WTC11 (cell line): ENCODE data around the gene PLPP1. TPM values are rescaled to one million over a fixed set of nuclear protein-coding genes. Genes with fewer than 3 reads are reported as not detected.

Experiments
- ATAC-seq: fragments of 200-7000 bp; cut with Tn5 transposase; 2 replicates; pipeline ENCODE4 v1.10.0; 2021; ENCODE audit warnings: mild to moderate bottlenecking, moderate library complexity
- Bru-seq: library from RNA; stranded (reverse); fragments of 400-500 nt; gene quantifications from one replicate; lab custom pipeline; 2021; lab: Mats Ljungman, UMichigan
- CTCF ChIA-PET: fragments of 300-600 bp; sonication (Branson Sonifier 250); formaldehyde crosslinking; loops from one replicate; lab custom pipeline; 2021; ENCODE audit warnings: antibody characterized with exemption; lab: Charles Lee
- POLR2A ChIA-PET: fragments of 350-600 bp; sonication (Branson Sonifier 250); formaldehyde crosslinking; loops from one replicate; lab custom pipeline; 2021; ENCODE audit warnings: antibody characterized with exemption; lab: Charles Lee
- DNase-seq: peaks from one replicate; pipeline ENCODE4 v3.0.0; 2021; ENCODE audit warnings: low spot score
- H3K27ac Mint-ChIP-seq: 2 replicates; pipeline ENCODE4 v1.8.0; 2021; ENCODE audit warnings: mixed read lengths
- H3K27me3 Mint-ChIP-seq: 2 replicates; pipeline ENCODE4 v1.8.0; 2021; ENCODE audit warnings: low read depth, mild to moderate bottlenecking, moderate library complexity, mixed read lengths
- H3K36me3 Mint-ChIP-seq: 2 replicates; pipeline ENCODE4 v1.8.0; 2021; ENCODE audit warnings: mixed read lengths
- H3K4me1 Mint-ChIP-seq: 2 replicates; pipeline ENCODE4 v1.8.0; 2022; ENCODE audit warnings: mixed read lengths
- H3K4me3 Mint-ChIP-seq: 2 replicates; pipeline ENCODE4 v1.8.0; 2021; ENCODE audit warnings: mild to moderate bottlenecking, moderate library complexity, mixed read lengths
- H3K9me3 Mint-ChIP-seq: 2 replicates; pipeline ENCODE4 v1.8.0; 2021; ENCODE audit warnings: mixed read lengths
- E2F4 ChIP-seq: sonication (generic); formaldehyde crosslinking; IDR thresholded peaks from 2 replicates; pipeline ENCODE4 v1.8.1; 2022; ENCODE audit warnings: low read depth, mild to moderate bottlenecking, moderate library complexity, missing genetic modification reagents, borderline replicate concordance
- ETV6 ChIP-seq: sonication (generic); formaldehyde crosslinking; IDR thresholded peaks from 2 replicates; pipeline ENCODE4 v1.8.1; 2022; ENCODE audit warnings: mild to moderate bottlenecking, missing genetic modification reagents
- GRHL2 ChIP-seq: fragments of 250-450 bp; sonication (Bioruptor Pico); IDR thresholded peaks from 2 replicates; pipeline ENCODE4 v1.8.0; 2022; ENCODE audit warnings: mild to moderate bottlenecking, moderate library complexity; ENCODE audit not compliant: insufficient replicate concordance, severe bottlenecking
- IRF2 ChIP-seq: sonication (generic); formaldehyde crosslinking; IDR thresholded peaks from 2 replicates; pipeline ENCODE4 v1.8.0; 2022; ENCODE audit warnings: low read depth, missing genetic modification reagents, borderline replicate concordance
- JAZF1 ChIP-seq: fragments of 250-450 bp; sonication (Bioruptor Pico); IDR thresholded peaks from 2 replicates; pipeline ENCODE4 v1.9.0; 2021; ENCODE audit warnings: moderate library complexity, mild to moderate bottlenecking, inconsistent platforms
- MXD4 ChIP-seq: fragments of 250-450 bp; sonication (Bioruptor Pico); IDR thresholded peaks from 2 replicates; pipeline ENCODE4 v1.8.0; 2021; ENCODE audit warnings: mild to moderate bottlenecking, moderate library complexity, borderline replicate concordance
- NFYB ChIP-seq: sonication (generic); formaldehyde crosslinking; conservative IDR thresholded peaks from 2 replicates; pipeline ENCODE4 v1.8.0; 2022; ENCODE audit warnings: low read depth, missing genetic modification reagents
- NR3C1 ChIP-seq: sonication (generic); formaldehyde crosslinking; conservative IDR thresholded peaks from 2 replicates; pipeline ENCODE4 v1.8.1; 2023; ENCODE audit warnings: low read depth, mild to moderate bottlenecking, missing genetic modification reagents
- OVOL2 ChIP-seq: fragments of 250-450 bp; sonication (Bioruptor Pico); IDR thresholded peaks from 2 replicates; pipeline ENCODE4 v1.9.0; 2021; ENCODE audit warnings: mild to moderate bottlenecking, borderline replicate concordance
- RORB ChIP-seq: fragments of 250-450 bp; sonication (Bioruptor Pico); IDR thresholded peaks from 2 replicates; pipeline ENCODE4 v1.9.0; 2021; ENCODE audit warnings: mild to moderate bottlenecking
- SP1 ChIP-seq: sonication (generic); formaldehyde crosslinking; conservative IDR thresholded peaks from 2 replicates; pipeline ENCODE4 v1.8.1; 2022; ENCODE audit warnings: missing genetic modification reagents
- TEAD1 ChIP-seq: sonication (generic); formaldehyde crosslinking; IDR thresholded peaks from 2 replicates; pipeline ENCODE4 v1.8.0; 2022; ENCODE audit warnings: mild to moderate bottlenecking, missing genetic modification reagents
- TEAD4 ChIP-seq: sonication (generic); formaldehyde crosslinking; IDR thresholded peaks from 2 replicates; pipeline ENCODE4 v1.8.0; 2022; ENCODE audit warnings: mild to moderate bottlenecking, missing genetic modification reagents
- USF2 ChIP-seq: sonication (generic); formaldehyde crosslinking; IDR thresholded peaks from 2 replicates; pipeline ENCODE4 v1.8.1; 2023; ENCODE audit warnings: mild to moderate bottlenecking, missing genetic modification reagents, moderate library complexity
- ZNF138 ChIP-seq: sonication (generic); formaldehyde crosslinking; conservative IDR thresholded peaks from 2 replicates; pipeline ENCODE4 v1.8.1; 2022; ENCODE audit warnings: mild to moderate bottlenecking, moderate library complexity, missing genetic modification reagents
- ZNF219 ChIP-seq: sonication (generic); formaldehyde crosslinking; IDR thresholded peaks from 2 replicates; pipeline ENCODE4 v1.8.0; 2023; ENCODE audit warnings: missing genetic modification reagents, mild to moderate bottlenecking, borderline replicate concordance
- ZNF317 ChIP-seq: sonication (generic); formaldehyde crosslinking; IDR thresholded peaks from 2 replicates; pipeline ENCODE4 v1.8.1; 2023; ENCODE audit warnings: low read depth, mild to moderate bottlenecking, moderate library complexity, missing genetic modification reagents, borderline replicate concordance
- ZNF396 ChIP-seq: fragments of 250-450 bp; sonication (Bioruptor Pico); IDR thresholded peaks from 2 replicates; pipeline ENCODE4 v1.8.0; 2021; ENCODE audit warnings: mild to moderate bottlenecking, moderate library complexity, borderline replicate concordance
- ZNF423 ChIP-seq: fragments of 250-450 bp; sonication (Bioruptor Pico); IDR thresholded peaks from 2 replicates; pipeline ENCODE4 v2.1.2; 2022; ENCODE audit warnings: mild to moderate bottlenecking, moderate library complexity
- ZNF512 ChIP-seq: sonication (generic); formaldehyde crosslinking; IDR thresholded peaks from 2 replicates; pipeline ENCODE4 v1.8.1; 2022; ENCODE audit warnings: missing genetic modification reagents, borderline replicate concordance
- long read RNA-seq, 3 experiments: library from RNA in 1 of 3; library from capped mRNA in 1 of 3; library from polyadenylated mRNA in 1 of 3; unstranded in 2 of 3; stranded (forward) in 1 of 3; transcript quantifications; one replicate each; pipeline ENCODE4 v2.0.0, GENCODE V29; 2021
- total RNA-seq: library from RNA; stranded (reverse); gene quantifications from 3 replicates; pipeline ENCODE4 v1.2.3, GENCODE V29; 2021
- TF ChIP-seq, protein P1 (sequence below): sonication (generic); formaldehyde crosslinking; IDR thresholded peaks from 2 replicates; pipeline ENCODE4 v1.8.0; 2022; ENCODE audit warnings: mild to moderate bottlenecking, missing genetic modification reagents
- TF ChIP-seq, protein P2 (sequence below): sonication (generic); formaldehyde crosslinking; IDR thresholded peaks from 2 replicates; pipeline ENCODE4 v1.8.1; 2023; ENCODE audit warnings: mild to moderate bottlenecking, missing genetic modification reagents
- TF ChIP-seq, protein P3 (sequence below): sonication (generic); formaldehyde crosslinking; IDR thresholded peaks from 2 replicates; pipeline ENCODE4 v1.8.1; 2023; ENCODE audit warnings: mild to moderate bottlenecking, missing genetic modification reagents, moderate library complexity

Gene PLPP1
- total RNA-seq, result 38.2 to 43.2 TPM (median 40.9 TPM) in 3 replicates
- Bru-seq, nascent RNA, result percentile 87 among the genes with signal in this experiment
- long read RNA-seq, experiment 1, transcript PLPP1-202 (6 exons, 1,597 nt), result major isoform, 71 of 120 reads
- long read RNA-seq, experiment 1, transcript PLPP1-201 (6 exons, 1,550 nt), result minor isoform, 7 of 120 reads
- long read RNA-seq, experiment 1, partial matches to known transcripts, result 3 of 120 reads
- long read RNA-seq, experiment 1, other reads (novel, unspliced or antisense), result 39 of 120 reads
- long read RNA-seq, experiment 2, transcript PLPP1-202 (6 exons, 1,597 nt), result major isoform, 32 of 51 reads
- long read RNA-seq, experiment 2, partial matches to known transcripts, result 4 of 51 reads
- long read RNA-seq, experiment 2, other reads (novel, unspliced or antisense), result 14 of 51 reads
- long read RNA-seq, experiment 3, transcript PLPP1-202 (6 exons, 1,597 nt), result major isoform, 5 of 12 reads
- long read RNA-seq, experiment 3, partial matches to known transcripts, result 0 of 12 reads
- long read RNA-seq, experiment 3, other reads (novel, unspliced or antisense), result 6 of 12 reads

DNA sequence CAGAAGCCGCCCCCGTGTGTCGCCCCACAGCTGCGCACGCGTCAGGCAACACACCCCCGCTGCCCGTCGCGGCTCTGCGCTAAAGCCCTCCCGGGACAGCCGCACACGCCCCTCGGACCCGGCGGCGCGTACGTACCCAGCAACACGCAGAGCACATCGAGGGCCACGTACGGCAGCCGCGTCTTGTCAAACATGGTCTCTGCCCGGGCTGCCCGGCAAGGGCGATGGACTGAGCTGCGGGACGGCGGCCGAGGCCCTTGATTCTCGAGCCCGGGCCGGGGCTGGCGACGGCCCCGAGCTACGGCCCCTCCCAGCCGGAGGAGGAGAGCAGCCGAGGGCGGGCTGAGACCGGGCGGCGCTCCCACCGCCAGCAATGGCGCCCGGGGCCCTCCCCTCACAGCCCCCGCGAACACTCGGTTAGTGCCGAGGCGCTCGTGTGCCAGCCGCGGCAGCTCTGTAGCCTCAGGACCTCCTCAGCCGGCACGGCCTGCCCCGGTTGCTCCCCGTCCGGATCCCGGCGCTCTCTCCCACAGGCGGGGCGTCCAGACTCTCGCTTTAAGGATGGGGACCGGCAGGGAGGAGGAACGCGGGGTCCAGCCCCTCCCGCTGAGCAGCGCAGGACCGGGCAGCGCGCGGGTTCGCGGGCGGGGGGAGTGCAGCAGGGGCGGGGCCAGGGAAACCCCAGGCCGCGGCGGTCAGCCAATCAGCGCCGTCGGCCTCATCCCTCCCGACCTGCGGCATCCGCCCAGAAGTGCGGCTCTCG lies at the start of gene PLPP1:
PLPP1 (minus strand) TSS at position 529 of the 763 bp plus-strand sequence; CDS start at position 194, 335 bp downstream.
- Mint-ChIP-seq H3K9me3 (no peaks in the 10 kb centered on the region), H3K4me3 (peak within 1 kb of the TSS; percentile 86), H3K4me1 (peaks cover 60% of the 10 kb centered on the region), H3K27ac (peak within 1 kb of the TSS; percentile 98), H3K27me3 (no peaks in the 10 kb centered on the region), H3K36me3 (peaks cover 4% of the 10 kb centered on the region; the same call in 1 of the 2 replicates)
- CTCF ChIA-PET, result interaction anchor here (1.1 to 1.5 kb wide), 2 partner anchors 96 to 157 kb away, joined by 3 to 4 read pairs; no protein-coding TSS in a partner anchor
- POLR2A ChIA-PET, result interaction anchor here (0.5 kb wide), 1 partner anchor 89 kb away, joined by 4 read pairs; no protein-coding TSS in a partner anchor
- DNase-seq (peak; percentile 92), ATAC-seq (peak; percentile 87)
- peak; percentile 82 for TF ChIP-seq SP1 (CRISPR knock-in tag)
- TF ChIP-seq MXD4 (CRISPR knock-in tag), result no peak
- TF ChIP-seq GRHL2 (CRISPR knock-in tag), result no peak
- TF ChIP-seq JAZF1, result no peak
- no peak for TF ChIP-seq OVOL2 (CRISPR knock-in tag)
- TF ChIP-seq ETV6 (CRISPR knock-in tag), result peak; percentile 72
- no peak for TF ChIP-seq ZNF423 (CRISPR knock-in tag)
- TF ChIP-seq ZNF396 (CRISPR knock-in tag), result no peak
- TF ChIP-seq RORB, result no peak
- 0 out of 2 replicates have a peak, but pooled peaks have one; percentile 47 for TF ChIP-seq TEAD4 (CRISPR knock-in tag)
- TF ChIP-seq E2F4 (CRISPR knock-in tag), result no peak; the same call in 1 of the 2 replicates
- peak; percentile 86 for TF ChIP-seq NFYB
- TF ChIP-seq, protein P1, sequence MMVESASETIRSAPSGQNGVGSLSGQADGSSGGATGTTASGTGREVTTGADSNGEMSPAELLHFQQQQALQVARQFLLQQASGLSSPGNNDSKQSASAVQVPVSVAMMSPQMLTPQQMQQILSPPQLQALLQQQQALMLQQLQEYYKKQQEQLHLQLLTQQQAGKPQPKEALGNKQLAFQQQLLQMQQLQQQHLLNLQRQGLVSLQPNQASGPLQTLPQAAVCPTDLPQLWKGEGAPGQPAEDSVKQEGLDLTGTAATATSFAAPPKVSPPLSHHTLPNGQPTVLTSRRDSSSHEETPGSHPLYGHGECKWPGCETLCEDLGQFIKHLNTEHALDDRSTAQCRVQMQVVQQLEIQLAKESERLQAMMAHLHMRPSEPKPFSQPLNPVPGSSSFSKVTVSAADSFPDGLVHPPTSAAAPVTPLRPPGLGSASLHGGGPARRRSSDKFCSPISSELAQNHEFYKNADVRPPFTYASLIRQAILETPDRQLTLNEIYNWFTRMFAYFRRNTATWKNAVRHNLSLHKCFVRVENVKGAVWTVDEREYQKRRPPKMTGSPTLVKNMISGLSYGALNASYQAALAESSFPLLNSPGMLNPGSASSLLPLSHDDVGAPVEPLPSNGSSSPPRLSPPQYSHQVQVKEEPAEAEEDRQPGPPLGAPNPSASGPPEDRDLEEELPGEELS, result peak; percentile 66
- TF ChIP-seq TEAD1, result 0 out of 2 replicates have a peak, but pooled peaks have one; percentile 74
- TF ChIP-seq, protein P2, sequence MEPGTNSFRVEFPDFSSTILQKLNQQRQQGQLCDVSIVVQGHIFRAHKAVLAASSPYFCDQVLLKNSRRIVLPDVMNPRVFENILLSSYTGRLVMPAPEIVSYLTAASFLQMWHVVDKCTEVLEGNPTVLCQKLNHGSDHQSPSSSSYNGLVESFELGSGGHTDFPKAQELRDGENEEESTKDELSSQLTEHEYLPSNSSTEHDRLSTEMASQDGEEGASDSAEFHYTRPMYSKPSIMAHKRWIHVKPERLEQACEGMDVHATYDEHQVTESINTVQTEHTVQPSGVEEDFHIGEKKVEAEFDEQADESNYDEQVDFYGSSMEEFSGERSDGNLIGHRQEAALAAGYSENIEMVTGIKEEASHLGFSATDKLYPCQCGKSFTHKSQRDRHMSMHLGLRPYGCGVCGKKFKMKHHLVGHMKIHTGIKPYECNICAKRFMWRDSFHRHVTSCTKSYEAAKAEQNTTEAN (CRISPR knock-in tag), result no peak
- TF ChIP-seq ZNF512 (CRISPR knock-in tag), result no peak
- no peak for TF ChIP-seq NR3C1 (CRISPR knock-in tag)
- TF ChIP-seq USF2, result peak; percentile 35
- TF ChIP-seq, protein P3, sequence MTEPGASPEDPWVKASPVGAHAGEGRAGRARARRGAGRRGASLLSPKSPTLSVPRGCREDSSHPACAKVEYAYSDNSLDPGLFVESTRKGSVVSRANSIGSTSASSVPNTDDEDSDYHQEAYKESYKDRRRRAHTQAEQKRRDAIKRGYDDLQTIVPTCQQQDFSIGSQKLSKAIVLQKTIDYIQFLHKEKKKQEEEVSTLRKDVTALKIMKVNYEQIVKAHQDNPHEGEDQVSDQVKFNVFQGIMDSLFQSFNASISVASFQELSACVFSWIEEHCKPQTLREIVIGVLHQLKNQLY, result 0 out of 2 replicates have a peak, but pooled peaks have one; percentile 21
- no peak; the same call in 1 of the 2 replicates for TF ChIP-seq ZNF138 (CRISPR knock-in tag)
- no peak for TF ChIP-seq IRF2 (CRISPR knock-in tag)
- no peak for TF ChIP-seq ZNF219 (CRISPR knock-in tag)
- peak; percentile 45; the same call in 1 of the 2 replicates for TF ChIP-seq ZNF317
